Measurements from ENCODE around the gene CCDC187. TPM values are rescaled to one million over a fixed set of nuclear protein-coding genes. Genes with fewer than 3 reads are reported as not detected.

The CCDC187 gene
- total RNA-seq, 1 donor, result not detected

- Histone ChIP-seq H4K20me1 (ENCODE audit: insufficient read depth, low read length) (no peaks in the 10 kb centered on the region), H3K27ac (ENCODE audit: low read depth, low read length) (no peak overlapping the region), H3K36me3 (ENCODE audit: insufficient read depth, low read length) (no peaks in the 10 kb centered on the region), H3K27me3 (ENCODE audit: insufficient read depth, low read length) (no peaks in the 10 kb centered on the region), H3K4me3 (ENCODE audit: insufficient read depth, low read length) (no peak overlapping the region), H3K4me1 (ENCODE audit: insufficient read depth, low read length) (no peaks in the 10 kb centered on the region), H3K4me2 (ENCODE audit: insufficient read depth, low read length) (no peak overlapping the region), H3K9me3 (ENCODE audit: low read depth, low read length) (peaks cover 7% of the 10 kb centered on the region), H2AFZ (ENCODE audit: low read length) (no peak overlapping the region), H3K79me2 (ENCODE audit: insufficient read depth, low read length) (no peaks in the 10 kb centered on the region)
- TF ChIP-seq CTCF (IDR thresholded peaks at IDR 0.05; ENCODE audit: extremely low read depth, low read depth, low read length), result no peak
- DNase-seq (ENCODE audit: insufficient read length, low spot score, missing footprints), result no peak
These were observed 14.9 kb upstream of the CCDC187 start for GRCh38 chr9:136318776-136319241.

- Histone ChIP-seq H4K20me1 (ENCODE audit: insufficient read depth, low read length) (no peaks in the 10 kb centered on the region), H3K36me3 (ENCODE audit: insufficient read depth, low read length) (no peaks in the 10 kb centered on the region), H2AFZ (ENCODE audit: low read length) (no peak overlapping the region), H3K79me2 (ENCODE audit: insufficient read depth, low read length) (no peaks in the 10 kb centered on the region), H3K27ac (ENCODE audit: low read depth, low read length) (no peak overlapping the region), H3K4me3 (ENCODE audit: insufficient read depth, low read length) (no peak overlapping the region), H3K9me3 (ENCODE audit: low read depth, low read length) (peaks cover 7% of the 10 kb centered on the region), H3K4me2 (ENCODE audit: insufficient read depth, low read length) (no peak overlapping the region), H3K4me1 (ENCODE audit: insufficient read depth, low read length) (no peaks in the 10 kb centered on the region), H3K27me3 (ENCODE audit: insufficient read depth, low read length) (no peaks in the 10 kb centered on the region)
- no peak for DNase-seq (ENCODE audit: insufficient read length, low spot score, missing footprints)
- TF ChIP-seq CTCF (IDR thresholded peaks at IDR 0.05; ENCODE audit: extremely low read depth, low read depth, low read length), result no peak
These were observed 14.3 kb upstream of the CCDC187 start for GRCh38 chr9:136318111-136318775.

- H2AFZ ChIP-seq (ENCODE audit: low read length), result no peak overlapping the region
- no peak overlapping the region for H3K27ac ChIP-seq (ENCODE audit: low read depth, low read length)
- no peaks in the 10 kb centered on the region for H4K20me1 ChIP-seq (ENCODE audit: insufficient read depth, low read length)
- no peaks in the 10 kb centered on the region for H3K4me1 ChIP-seq (ENCODE audit: insufficient read depth, low read length)
- H3K4me2 ChIP-seq (ENCODE audit: insufficient read depth, low read length), result no peak overlapping the region
- no peaks in the 10 kb centered on the region for H3K36me3 ChIP-seq (ENCODE audit: insufficient read depth, low read length)
- H3K9me3 ChIP-seq (ENCODE audit: low read depth, low read length), result peaks cover 7% of the 10 kb centered on the region
- no peak for TF ChIP-seq CTCF (IDR thresholded peaks at IDR 0.05; ENCODE audit: extremely low read depth, low read depth, low read length)
- no peak overlapping the region for H3K4me3 ChIP-seq (ENCODE audit: insufficient read depth, low read length)
- H3K27me3 ChIP-seq (ENCODE audit: insufficient read depth, low read length), result no peaks in the 10 kb centered on the region
- H3K79me2 ChIP-seq (ENCODE audit: insufficient read depth, low read length), result no peaks in the 10 kb centered on the region
- no peak for DNase-seq (ENCODE audit: insufficient read length, low spot score, missing footprints)
These were observed 13.8 kb upstream of the CCDC187 start for GRCh38 chr9:136317695-136318094.

GRCh38 chr9:136316896-136317676, 13.2 kb upstream of the CCDC187 start:
- no peak overlapping the region for H2AFZ ChIP-seq (ENCODE audit: low read length)
- H3K4me2 ChIP-seq (ENCODE audit: insufficient read depth, low read length), result no peak overlapping the region
- H4K20me1 ChIP-seq (ENCODE audit: insufficient read depth, low read length), result no peaks in the 10 kb centered on the region
- TF ChIP-seq CTCF (IDR thresholded peaks at IDR 0.05; ENCODE audit: extremely low read depth, low read depth, low read length), result no peak
- H3K4me1 ChIP-seq (ENCODE audit: insufficient read depth, low read length), result no peaks in the 10 kb centered on the region
- no peaks in the 10 kb centered on the region for H3K27me3 ChIP-seq (ENCODE audit: insufficient read depth, low read length)
- no peak overlapping the region for H3K27ac ChIP-seq (ENCODE audit: low read depth, low read length)
- H3K36me3 ChIP-seq (ENCODE audit: insufficient read depth, low read length), result no peaks in the 10 kb centered on the region
- no peaks in the 10 kb centered on the region for H3K79me2 ChIP-seq (ENCODE audit: insufficient read depth, low read length)
- DNase-seq (ENCODE audit: insufficient read length, low spot score, missing footprints), result no peak
- H3K4me3 ChIP-seq (ENCODE audit: insufficient read depth, low read length), result no peak overlapping the region
- H3K9me3 ChIP-seq (ENCODE audit: low read depth, low read length), result peaks cover 7% of the 10 kb centered on the region

Data from osteoblast (primary cell).